SK-N-SH (cell line): Measurements from ENCODE around the gene FAM124A.

Experiments
- CTCF ChIP-seq: fragments of 200-600 bp; sonication (generic); IDR thresholded peaks from 2 replicates; pipeline ENCODE4 v1.6.1; 2017; ENCODE audit warnings: antibody characterized with exemption, mild to moderate bottlenecking, moderate library complexity
- JUND ChIP-seq: IDR thresholded peaks from 2 replicates; pipeline ENCODE4 v1.4.0; 2012
- NFIC ChIP-seq: IDR thresholded peaks from 2 replicates; pipeline ENCODE4 v1.4.0; 2012; ENCODE audit warnings: borderline replicate concordance
- PBX3 ChIP-seq: IDR thresholded peaks from 2 replicates; pipeline ENCODE4; 2012
- RAD21 ChIP-seq: IDR thresholded peaks from 2 replicates; pipeline ENCODE4 v1.6.1; 2012; ENCODE audit warnings: mild to moderate bottlenecking, low read length
- REST ChIP-seq: IDR thresholded peaks from 2 replicates; pipeline ENCODE4 v1.6.1; 2012; ENCODE audit warnings: mild to moderate bottlenecking, low read depth, low read length, moderate library complexity
- TAF1 ChIP-seq: IDR thresholded peaks from 2 replicates; pipeline ENCODE4 v1.6.1; 2012; ENCODE audit warnings: low read depth, mild to moderate bottlenecking, low read length, moderate library complexity, borderline replicate concordance
- TCF12 ChIP-seq: IDR thresholded peaks from 2 replicates; pipeline ENCODE4 v1.4.0; 2012
- YY1 ChIP-seq: IDR thresholded peaks from 2 replicates; pipeline ENCODE4 v1.4.0; 2012; ENCODE audit warnings: low read depth, mild to moderate bottlenecking

GRCh38 chr13:51324714-51325420 is 102.7 kb downstream of the FAM124A start:
- no peak for TF ChIP-seq REST
- TF ChIP-seq RAD21, result no peak
- no peak for TF ChIP-seq PBX3
- TF ChIP-seq CTCF, result no peak
- no peak for TF ChIP-seq NFIC
- TF ChIP-seq JUND, result no peak
- no peak for TF ChIP-seq YY1
- TF ChIP-seq TAF1, result no peak
- no peak for TF ChIP-seq TCF12
